Measurements from ENCODE around the gene SLC43A2.
A peak's percentile ranks its signal among the peaks of the same experiment; 100 is the strongest.

The SLC43A2 gene

DNA sequence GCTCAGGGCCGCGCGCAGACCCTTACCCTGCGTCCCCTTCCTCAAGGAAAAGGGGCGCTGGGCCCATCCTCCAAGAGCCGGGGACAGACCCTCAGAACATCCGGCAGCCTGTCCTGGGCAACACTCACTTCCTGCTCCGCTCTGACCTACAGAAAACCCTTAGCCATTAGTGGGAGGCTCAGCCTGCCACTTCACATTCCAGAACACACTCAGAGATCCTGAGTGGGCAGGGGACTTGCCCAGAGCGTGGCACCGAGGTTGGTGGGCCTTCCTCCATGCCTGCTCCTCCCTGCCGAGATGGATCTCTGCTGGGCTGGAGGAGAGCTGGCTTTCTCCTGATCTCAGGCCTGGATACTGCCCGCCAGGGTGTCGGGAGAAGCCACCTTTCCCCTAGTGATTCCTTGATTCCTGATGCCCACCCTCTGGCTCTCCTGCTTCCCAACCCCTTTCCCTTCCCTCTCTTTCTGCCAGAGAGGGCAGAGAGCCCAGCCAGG is 15.4 kb upstream of the SLC43A2 start:
- no peak for DNase-seq (ENCODE audit: low spot score)

DNA sequence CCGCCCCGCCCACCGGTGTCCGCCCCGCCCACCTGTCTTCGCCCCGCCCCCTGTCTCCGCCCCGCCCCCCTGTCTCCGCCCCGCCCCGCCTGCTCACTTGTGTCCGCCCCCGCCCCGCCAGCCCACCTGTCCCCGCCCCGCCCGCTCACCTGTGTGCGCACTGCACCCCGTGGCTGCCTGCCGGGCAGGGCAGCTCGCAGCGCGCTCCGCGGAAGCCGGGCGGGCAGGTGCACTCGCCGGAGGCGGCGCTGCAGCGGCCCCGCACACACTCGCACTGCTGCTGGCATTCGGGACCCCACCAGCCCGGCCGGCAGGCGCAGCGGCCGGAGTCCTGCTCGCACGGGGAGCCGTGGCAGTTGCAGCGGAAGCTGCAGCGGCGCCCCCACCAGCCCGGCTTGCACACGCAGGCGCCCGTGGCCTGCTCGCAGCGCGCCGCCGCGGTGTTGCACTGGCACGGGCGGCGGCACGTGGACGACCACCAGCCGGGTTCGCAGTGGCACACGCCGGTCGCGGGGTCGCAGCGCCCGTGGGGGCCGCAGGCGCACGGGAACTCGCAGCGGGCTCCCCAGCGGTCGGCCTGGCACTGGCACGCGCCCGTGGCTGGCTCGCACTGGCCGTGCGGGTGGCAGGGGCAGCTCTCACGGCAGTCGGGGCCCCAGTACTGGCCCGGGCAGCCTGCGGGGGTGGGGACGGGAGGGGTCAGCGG is 14.8 kb upstream of the SLC43A2 start:
- no peak for DNase-seq (ENCODE audit: low spot score)

DNA sequence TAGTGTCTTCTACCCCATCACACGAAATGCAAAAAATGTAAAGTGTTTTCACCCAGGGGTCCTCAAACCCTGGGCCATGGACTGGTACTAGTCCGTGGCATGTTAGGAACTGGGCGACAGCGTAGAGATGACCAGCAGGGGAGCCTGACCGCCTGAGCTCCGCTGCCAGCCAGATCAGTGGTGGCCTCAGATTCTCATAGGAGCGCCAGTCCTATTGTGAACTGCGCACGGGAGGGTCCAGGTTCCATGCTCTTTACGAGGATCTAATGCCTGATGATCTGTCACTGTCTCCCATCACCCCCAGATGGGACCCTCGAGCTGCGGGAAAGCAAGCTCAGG is 12.4 kb upstream of the SLC43A2 start:
- DNase-seq (ENCODE audit: low spot score): no peak

DNA sequence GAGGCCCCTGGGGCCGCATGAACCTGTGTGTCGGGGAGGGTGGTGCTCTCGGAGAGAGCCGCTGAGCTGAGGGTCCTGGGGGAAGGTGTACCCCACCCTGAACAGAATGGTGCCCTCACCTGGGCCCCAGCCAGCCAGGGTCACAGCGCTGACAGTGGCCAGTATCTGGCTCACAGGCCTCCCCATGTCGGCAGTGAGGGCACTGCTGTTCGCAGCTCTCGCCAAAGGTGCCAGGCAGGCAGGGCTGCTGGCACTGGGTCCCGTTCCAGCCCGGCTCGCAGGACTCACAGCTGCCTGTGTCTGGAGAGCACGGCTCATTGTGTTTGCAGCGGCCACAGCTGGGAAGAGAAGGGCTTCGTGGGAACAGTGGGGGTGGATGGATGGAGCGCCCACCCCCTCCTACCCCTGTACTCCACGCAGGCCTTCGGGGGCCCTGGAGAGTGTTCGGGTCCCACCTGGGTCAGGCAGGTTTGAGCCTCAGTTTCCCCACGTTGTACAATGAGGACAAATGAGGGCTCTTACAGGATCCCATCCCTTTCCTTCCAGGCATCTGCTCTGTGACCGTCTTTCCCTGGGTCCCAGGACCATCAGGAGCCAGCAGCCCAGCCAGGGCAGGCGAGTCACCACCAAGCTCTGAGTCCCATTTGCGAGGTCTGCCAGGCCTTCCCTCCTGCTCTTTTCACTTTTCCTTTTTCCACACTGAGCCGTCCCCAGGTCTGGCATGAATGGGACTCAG is 11.9 kb upstream of the SLC43A2 start:
- DNase-seq (ENCODE audit: low spot score): no peak

DNA sequence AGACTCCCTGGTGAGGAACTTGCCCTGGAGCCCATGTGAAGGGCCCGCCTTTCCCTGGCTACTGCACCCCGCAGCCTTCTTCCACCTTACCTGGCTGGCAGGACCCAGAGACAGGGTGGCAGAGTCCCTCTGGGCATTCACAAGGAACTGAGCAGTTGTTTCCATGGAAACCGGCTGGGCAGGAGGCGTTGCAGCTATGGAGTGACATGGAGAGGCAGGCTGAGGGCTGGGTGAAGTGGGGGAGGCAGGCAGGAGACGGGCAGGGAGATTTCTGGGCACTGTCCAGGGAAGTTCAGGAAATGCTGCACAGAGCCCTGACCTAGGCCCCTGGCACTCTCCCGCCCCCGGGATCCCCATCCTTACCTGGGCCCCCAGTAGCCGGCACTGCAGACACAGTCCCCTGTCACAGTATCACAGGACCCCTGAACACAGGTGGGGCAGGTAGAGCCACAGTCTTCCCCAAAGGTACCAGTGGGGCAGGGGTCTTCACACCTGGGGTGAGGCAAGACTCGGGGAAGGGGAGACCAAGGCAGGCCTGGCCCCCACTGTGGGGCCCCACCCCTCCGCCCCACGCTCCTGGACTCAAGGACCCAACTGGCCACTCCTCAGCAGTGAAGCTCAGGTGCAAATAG is 11.0 kb upstream of the SLC43A2 start:
- no peak for DNase-seq (ENCODE audit: low spot score)

DNA sequence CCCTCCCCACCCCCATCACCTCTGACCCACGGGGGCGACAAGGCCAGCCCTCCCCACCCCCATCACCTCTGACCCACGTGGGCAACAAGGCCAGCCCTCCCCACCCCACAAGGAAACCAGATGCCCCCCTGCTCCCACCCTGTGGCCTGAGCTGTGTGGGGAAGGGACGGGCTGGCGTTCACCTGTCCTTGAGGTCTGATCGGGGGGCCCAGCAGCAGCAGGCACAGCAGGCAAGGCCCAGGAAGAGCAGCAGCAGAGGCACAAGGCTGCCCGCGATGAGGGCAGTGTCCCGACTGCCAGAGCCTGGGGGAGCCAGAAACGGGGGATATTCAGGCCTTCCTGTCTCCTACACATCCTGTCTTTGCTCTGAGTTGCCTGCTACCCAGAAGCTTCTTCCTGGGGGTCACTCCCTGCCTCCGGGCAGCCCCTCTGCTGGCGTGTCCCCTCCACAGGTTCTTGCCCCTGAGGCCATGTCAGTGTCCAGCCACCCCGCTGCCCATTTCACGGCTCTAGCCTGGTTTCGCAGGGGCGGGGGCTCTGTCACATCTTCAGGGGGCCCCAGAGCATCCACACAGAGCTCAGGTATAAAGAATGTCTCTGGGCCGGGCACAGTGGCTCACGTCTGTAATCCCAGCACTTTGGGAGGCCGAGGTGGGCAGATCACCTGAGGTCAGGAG is 10.1 kb upstream of the SLC43A2 start:
- DNase-seq (ENCODE audit: low spot score): no peak

DNA sequence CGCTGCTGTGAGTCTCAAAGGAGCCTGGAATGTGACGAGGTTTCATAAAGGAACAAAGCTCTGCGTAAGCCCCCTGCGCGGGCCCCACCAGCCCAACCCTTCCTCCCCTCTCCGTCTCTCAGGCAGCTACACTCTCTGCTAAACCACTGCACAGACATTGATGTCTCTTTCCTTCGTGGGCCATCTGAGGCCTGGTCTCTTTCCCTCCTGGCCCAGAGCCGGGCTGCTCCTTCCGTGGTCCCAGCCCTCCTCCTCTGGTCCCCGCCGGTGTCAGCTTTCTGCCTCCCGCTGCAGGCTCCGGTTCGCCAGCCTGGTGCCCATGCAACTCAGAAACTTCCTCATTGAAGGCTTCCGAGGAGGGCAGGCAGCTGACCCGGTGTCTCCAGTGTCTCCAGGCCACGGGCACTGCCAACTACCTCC is 9.5 kb upstream of the SLC43A2 start:
- no peak for DNase-seq (ENCODE audit: low spot score)

DNA sequence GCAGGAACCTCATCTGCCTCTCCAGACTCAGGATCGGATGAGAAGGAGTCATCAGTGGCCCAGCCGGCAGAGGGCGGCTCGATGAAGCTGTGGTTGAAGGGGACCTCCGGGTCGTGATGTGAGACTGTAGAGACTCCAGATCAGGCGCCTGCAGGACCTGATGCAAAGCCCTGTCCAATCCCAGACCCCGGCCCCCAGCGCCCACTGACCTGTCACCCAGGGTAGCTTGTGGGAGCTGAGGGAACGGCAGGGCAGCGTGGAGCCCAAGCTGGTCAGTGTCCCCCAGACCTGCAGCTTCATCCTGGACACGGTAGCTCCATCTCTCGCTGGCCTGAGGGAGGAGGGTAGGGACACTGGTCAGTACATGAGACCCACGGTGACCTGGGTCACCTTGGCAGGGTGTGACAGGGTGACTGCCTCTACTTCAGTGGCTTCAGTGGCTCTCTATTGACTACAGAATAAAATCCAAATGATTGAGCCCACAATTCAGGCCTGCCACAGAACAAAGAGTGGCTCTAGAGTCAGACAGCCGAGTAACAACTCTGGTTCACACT is 8.2 kb upstream of the SLC43A2 start:
- no peak for DNase-seq (ENCODE audit: low spot score)

DNA sequence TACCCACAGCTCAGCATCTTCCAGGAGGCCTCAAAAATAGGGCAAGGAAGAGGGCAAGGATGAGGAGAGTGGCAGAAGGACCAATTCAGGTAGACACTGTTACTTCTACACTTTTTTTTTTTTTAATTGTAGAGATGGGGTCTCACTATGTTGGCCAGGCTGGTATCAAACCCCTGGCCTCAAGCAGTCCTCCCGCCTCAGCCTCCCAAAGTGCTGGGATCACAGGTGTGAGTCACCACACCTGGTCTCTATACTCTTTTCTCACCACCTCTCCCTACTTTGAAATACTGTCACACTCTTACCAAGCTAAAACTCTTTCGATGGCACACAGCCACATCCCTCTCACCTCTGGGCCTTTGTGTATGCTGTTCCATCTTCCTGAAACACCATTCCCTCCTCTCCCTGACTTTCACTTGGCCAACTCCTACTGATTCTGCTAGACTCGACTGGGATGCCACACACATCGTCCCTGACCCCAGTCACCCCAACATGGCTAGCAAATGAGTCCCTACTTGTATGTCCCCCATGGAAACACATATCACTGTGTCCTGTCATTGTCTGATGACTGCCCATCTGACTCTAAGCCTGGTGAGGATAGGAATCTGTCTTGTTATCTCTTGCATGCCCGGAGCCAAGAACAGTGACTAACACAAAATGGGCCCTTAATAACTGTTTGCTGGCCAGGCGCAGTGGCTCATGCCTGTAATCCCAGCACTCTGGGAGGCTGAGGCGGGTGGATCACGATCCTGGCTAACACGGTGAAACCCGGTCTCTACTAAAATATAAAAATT is 7.2 kb upstream of the SLC43A2 start:
- DNase-seq (ENCODE audit: low spot score): no peak

DNA sequence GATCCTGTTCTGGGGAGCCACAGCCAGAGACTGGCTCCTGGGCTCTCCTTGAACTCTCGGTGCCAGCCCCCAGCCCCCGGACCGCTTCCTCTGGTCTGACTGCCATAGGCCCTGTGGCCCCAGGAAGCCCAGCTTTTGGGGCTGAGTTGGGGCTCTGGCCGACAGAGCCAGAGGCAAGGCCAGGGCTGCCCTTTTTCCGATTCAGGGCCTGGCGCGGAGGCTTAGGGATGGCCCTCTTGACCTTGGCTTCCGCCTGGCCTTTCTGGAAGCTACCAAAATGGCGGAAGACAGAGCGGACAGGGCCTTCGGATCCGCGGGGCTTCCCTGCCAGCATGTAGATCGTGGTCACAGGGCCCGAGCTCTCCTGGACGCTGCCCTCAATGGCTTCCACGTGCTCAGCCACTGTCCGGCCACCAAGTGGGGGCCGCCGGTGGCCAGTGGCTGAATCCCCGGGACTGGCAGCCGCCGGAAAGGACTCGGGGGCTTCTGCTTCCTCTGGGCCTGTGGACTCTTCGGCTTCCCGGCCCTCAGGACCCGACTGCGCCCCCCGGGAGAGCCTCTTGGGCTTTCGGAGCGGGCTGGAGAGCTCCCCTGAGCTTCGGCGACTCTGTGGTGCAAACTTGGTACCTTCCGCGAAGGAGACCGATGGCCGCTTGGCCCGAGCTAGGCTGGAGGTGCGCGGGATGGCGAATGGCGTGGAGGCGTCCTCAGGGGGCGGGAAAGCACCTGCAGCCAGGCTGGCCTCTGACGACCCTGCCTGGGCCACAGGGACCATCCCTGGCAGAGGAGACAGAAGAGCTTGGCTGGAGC is 6.4 kb upstream of the SLC43A2 start:
- no peak for DNase-seq (ENCODE audit: low spot score)

DNA sequence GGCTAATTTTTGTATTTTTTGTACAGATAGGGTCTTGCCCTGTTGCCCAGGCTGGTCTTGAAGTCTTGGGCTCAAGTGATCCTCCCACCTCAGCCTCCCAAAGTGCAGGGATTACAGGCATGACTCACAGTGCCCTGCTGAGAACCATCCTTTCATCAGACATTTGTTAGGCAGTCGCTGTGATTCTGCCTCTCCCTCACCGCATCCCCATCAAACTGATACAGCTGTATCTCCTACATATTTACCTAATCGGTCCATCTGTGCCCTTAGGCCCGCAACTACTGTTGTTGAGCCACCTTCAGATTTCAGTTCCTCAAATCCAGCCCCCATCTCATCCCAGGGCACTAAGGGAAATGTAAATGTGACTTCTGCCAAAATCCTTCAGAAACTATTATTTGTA is 2.0 kb upstream of the SLC43A2 start:
- no peak for DNase-seq (ENCODE audit: low spot score)

DNA sequence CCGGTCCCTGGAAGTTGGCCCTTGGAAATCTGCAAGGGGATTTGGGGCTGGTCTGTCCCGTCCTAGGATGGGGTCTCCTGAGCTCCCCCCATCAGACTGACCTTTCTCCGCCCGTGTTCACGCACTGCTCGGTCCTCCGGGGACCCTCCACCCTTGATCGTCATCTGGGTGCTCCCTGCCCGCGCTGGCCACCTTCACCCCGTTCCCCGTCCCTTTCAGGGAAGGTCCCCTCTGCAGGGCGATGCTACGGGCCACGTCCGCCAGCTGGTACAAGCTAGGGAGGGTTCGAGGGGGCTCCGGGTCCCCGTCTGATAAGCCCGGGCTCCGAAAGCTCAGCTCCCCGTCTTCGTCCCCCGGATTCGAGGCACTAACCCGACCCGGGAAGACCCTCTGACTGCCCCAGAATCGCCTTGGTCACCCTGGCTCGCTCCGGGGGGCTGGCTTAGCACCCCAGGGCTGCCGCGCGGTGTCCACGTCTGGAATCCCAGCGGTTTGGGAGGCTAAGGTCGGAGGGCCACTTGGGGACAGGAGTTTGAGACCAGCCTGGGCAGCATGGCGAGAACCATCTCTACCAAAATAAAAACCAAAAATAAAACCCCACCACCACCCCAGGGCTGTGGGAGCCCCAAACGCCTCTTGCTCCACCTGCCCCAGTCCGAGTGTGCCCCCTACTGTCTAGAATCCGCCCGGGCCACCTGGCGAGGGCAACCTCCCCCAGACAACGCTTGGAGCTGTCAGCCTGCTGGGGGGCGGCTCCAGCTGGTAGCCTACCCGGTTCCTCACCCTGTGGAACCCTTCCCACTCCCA is 1.1 kb upstream of the SLC43A2 start:
- no peak for DNase-seq (ENCODE audit: low spot score)

DNA sequence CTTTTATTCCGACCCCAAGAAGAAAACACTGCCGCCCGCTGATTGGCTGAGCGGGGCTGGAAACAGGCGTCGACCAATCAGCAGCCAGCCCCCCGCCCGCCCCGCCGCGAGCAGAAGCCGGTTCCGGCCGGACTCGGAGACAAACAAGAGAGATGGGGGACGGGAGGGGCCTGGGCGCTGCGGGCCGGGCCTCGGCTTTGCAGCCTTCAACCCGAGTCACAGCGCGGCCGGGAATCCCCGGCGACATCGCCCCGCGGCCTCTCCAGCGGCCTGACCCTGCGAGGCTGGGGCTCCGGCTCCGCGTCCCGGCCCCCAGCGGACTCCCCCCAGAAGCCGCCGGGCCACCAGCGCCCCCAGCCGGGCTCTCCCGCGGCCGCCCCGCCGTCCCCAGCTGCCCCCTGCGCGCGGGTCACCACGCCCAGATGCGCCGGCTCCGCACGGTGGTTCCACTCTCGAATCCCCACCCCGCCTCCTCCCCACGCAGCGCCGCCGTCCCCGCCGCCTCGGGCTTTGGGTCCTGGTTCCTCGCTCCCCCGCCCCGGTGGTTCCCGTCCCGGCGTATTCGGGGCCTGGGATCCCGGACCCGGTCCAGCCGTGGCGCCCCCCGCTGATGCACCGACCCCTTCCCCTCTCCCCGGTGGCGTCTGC is 346 bp upstream of the SLC43A2 start:
- peak; percentile 89 for DNase-seq (ENCODE audit: low spot score)

DNA sequence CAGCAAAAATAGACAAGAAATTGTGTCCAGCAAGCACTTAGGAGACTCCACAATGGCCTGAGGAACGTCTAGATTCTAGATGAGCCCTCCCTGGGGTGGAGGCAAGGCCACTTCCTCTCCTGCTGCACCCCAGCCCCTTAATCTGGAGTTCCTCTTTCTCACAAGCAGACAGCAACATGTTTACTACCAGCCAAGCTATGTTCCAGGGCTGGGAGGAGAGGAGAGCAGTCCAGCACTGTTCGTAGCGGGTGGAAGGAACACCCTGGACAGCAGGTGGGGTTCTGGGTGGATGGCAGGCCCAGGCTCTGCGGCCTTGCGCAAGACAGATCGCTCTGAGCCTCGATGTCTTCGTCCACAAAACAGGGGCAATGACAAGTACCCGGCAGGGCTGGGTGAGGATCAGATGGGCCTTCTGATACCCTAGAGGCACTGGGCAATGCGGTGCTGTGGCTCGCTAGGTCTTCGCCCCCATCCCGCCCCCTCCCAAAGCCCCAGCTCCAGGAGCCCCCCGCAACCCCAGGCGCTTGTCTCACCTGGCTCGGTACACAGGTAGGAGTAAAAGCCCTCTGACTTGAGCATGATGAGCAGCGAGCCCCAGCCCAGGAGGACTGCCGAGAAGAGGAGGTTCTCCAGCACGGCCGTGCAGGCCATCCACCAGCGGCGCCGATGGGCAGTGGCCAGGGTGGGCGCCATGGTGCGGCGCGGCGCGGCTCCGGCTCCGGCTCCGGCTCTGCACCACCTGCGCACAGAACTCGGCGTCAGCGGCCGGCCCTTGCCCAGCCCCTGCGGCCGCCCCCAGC is 1.3 kb downstream of the SLC43A2 start:
- no peak for DNase-seq (ENCODE audit: low spot score)

DNA sequence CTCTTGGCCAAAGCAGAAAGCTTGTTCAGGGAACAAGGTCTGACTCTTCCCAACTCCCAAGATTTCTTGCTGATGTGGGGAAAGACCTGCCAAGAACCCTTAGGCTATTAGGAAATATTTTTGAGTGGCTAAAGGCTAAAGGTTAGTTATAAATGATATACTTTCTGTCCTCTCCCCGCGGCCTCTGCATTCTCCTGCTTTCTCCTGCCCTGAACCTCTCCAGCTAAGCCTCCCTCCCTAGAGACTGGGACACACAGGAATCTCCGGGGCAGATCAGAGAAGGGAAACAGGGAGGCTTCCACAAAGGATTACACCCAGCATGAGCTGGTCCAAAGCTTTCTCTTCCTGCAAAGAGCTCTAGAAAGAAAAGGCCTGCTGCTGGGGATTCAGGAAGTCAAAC is 2.3 kb downstream of the SLC43A2 start:
- no peak for DNase-seq (ENCODE audit: low spot score)

DNA sequence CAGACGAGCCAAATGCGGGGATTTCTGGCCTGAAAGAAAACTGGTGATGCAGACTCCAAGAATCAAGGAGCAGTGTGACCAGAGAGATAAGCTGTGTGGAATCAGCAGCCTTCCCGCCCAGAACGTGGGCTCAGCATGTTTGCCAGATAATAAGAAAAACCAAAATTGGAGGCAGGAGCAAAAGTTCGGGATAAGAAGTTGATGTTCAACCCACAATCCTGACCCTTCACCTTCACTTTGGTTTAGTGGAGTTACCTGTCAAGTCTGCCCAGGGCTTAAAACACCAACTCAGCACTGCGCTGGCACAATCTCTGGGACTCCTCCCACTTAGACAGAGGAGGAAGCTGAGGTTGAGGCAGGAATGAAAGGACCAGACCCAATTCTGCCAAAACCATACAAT is 3.1 kb downstream of the SLC43A2 start:
- DNase-seq (ENCODE audit: low spot score): no peak

DNA sequence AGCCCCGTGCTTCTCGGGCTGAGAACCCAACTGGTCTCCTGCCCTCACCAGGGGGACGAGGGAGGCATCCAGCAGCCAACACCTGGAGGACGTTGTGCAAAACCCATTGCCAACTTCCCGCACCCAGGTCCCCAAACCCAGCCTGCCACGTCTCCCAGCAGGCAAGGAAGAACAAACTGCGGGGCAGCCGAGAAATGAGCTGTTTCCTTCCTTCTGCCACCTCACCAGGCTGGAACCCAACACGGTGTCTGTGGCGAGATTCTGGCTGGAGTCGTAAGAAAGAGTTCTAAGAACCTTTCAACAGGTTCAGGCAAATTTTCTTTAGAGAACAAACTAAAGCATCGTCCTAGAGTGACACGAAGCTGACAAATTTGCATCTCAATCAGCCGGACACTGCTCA is 3.6 kb downstream of the SLC43A2 start:
- DNase-seq (ENCODE audit: low spot score): no peak

DNA sequence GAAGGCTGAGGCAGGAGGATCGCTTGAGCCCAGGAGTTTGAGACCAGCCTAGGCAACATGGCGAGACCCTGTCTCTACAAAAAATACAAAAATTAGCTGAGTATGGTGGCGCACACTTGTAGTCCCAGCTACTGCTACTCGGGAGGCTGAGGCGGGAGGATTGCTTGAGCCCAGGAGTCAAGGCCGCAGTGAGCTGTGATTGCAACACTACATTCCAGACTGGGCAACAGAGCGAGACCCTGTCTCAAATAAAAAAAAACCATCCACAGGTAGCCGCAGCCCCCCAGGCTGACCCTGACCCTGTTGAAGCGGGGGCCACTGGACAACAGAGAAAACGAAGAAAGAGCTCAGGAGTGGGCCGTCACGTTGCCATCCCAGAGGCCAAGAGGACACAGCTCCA is 4.0 kb downstream of the SLC43A2 start:
- no peak for DNase-seq (ENCODE audit: low spot score)

Measured in COLO829 (cell line).